ENCODE results near the gene FCER1G. TPM values are rescaled to one million over a fixed set of nuclear protein-coding genes. Genes with fewer than 3 reads are reported as not detected.
"Not testable (repeated sequence)": the region's sequence is repeated elsewhere in the genome, so short reads cannot be mapped to it uniquely, and the experiment has no call there.

The FCER1G gene
- total RNA-seq, 2 donors from 2014 or later: 8.3 to 12.3 TPM

GRCh38 chr1:161222175-161223019, 7.3 kb downstream of the FCER1G start:
- Mint-ChIP-seq H3K4me3 (no peak overlapping the region), H3K27ac (no peak overlapping the region), H3K4me1 (peaks cover 28% of the 10 kb centered on the region), H3K27me3 (no peaks in the 10 kb centered on the region), H3K36me3 (ENCODE audit: low read depth) (peaks cover 2% of the 10 kb centered on the region)
- DNase-seq (no peak), ATAC-seq (no peak)
- no peaks in the 10 kb centered on the region for H3K9me3 ChIP-seq (ENCODE audit: control insufficient read depth, low read length, poor library complexity, severe bottlenecking)

- peaks cover 25% of the 10 kb centered on the region for H3K4me1 Mint-ChIP-seq
- no peak overlapping the region for H3K4me3 Mint-ChIP-seq
These were observed 9.0 kb downstream of the FCER1G start for GRCh38 chr1:161223805-161224694.

GRCh38 chr1:161224695-161225087, 9.6 kb downstream of the FCER1G start:
- ATAC-seq; H3K36me3 Mint-ChIP-seq (ENCODE audit: low read depth); H3K9me3 ChIP-seq (ENCODE audit: control insufficient read depth, low read length, poor library complexity, severe bottlenecking); DNase-seq; H3K4me3 Mint-ChIP-seq; H3K27me3 Mint-ChIP-seq: not testable (repeated sequence)
- H3K27ac Mint-ChIP-seq: peak overlapping the region; percentile 96
- H3K4me1 Mint-ChIP-seq: peaks cover 24% of the 10 kb centered on the region

More at GRCh38 chr1:161223805-161224694, 9.0 kb downstream of the FCER1G start:
- Mint-ChIP-seq H3K36me3 (ENCODE audit: low read depth) (peaks cover 2% of the 10 kb centered on the region), H3K27ac (no peak overlapping the region), H3K27me3 (no peaks in the 10 kb centered on the region)
- ATAC-seq (no peak), DNase-seq (no peak)
- no peaks in the 10 kb centered on the region for H3K9me3 ChIP-seq (ENCODE audit: control insufficient read depth, low read length, poor library complexity, severe bottlenecking)

GRCh38 chr1:161225178-161225533, 10.1 kb downstream of the FCER1G start:
- H3K4me3 Mint-ChIP-seq: no peak overlapping the region
- no peak for DNase-seq
- peak; percentile 0 for ATAC-seq
- no peaks in the 10 kb centered on the region for H3K27me3 Mint-ChIP-seq
- H3K9me3 ChIP-seq (ENCODE audit: control insufficient read depth, low read length, poor library complexity, severe bottlenecking): no peaks in the 10 kb centered on the region
- H3K36me3 Mint-ChIP-seq (ENCODE audit: low read depth): peaks cover 2% of the 10 kb centered on the region
- peaks cover 24% of the 10 kb centered on the region for H3K4me1 Mint-ChIP-seq
- peak overlapping the region; percentile 96 for H3K27ac Mint-ChIP-seq

- ATAC-seq: peak; percentile 97
- H3K9me3 ChIP-seq (ENCODE audit: control insufficient read depth, low read length, poor library complexity, severe bottlenecking): no peaks in the 10 kb centered on the region
- Mint-ChIP-seq H3K36me3 (ENCODE audit: low read depth) (peaks cover 2% of the 10 kb centered on the region), H3K4me1 (peaks cover 24% of the 10 kb centered on the region), H3K27ac (peak within 1 kb of the TSS; percentile 96), H3K27me3 (no peaks in the 10 kb centered on the region), H3K4me3 (peak within 1 kb of the TSS; percentile 100)
- DNase-seq: peak; percentile 69 to 81 (median 76)
These were observed 10.6 kb downstream of the FCER1G start, which contains the start of gene TOMM40L for GRCh38 chr1:161225534-161226319. TOMM40L (plus strand) TSS chr1:161226060; CDS start chr1:161226490, 430 bp downstream.

GRCh38 chr1:161226320-161226711, 11.2 kb downstream of the FCER1G start:
- DNase-seq: no peak
- no peak for ATAC-seq
- H3K36me3 Mint-ChIP-seq (ENCODE audit: low read depth): peaks cover 2% of the 10 kb centered on the region
- peak overlapping the region; percentile 96 for H3K27ac Mint-ChIP-seq
- no peaks in the 10 kb centered on the region for H3K27me3 Mint-ChIP-seq
- peaks cover 24% of the 10 kb centered on the region for H3K4me1 Mint-ChIP-seq
- H3K4me3 Mint-ChIP-seq: peak overlapping the region; percentile 100
- H3K9me3 ChIP-seq (ENCODE audit: control insufficient read depth, low read length, poor library complexity, severe bottlenecking): no peaks in the 10 kb centered on the region

GRCh38 chr1:161226759-161227158, 11.7 kb downstream of the FCER1G start:
- H3K4me1 Mint-ChIP-seq: peaks cover 24% of the 10 kb centered on the region

GRCh38 chr1:161227196-161227871, 12.2 kb downstream of the FCER1G start:
- no peaks in the 10 kb centered on the region for H3K27me3 Mint-ChIP-seq
- peak overlapping the region; percentile 100 for H3K4me3 Mint-ChIP-seq
- H3K4me1 Mint-ChIP-seq: peaks cover 24% of the 10 kb centered on the region
- H3K27ac Mint-ChIP-seq: peak overlapping the region; percentile 86
- H3K36me3 Mint-ChIP-seq (ENCODE audit: low read depth): peaks cover 2% of the 10 kb centered on the region
- no peaks in the 10 kb centered on the region for H3K9me3 ChIP-seq (ENCODE audit: control insufficient read depth, low read length, poor library complexity, severe bottlenecking)
- ATAC-seq (peak; percentile 45), DNase-seq (peak; percentile 74 to 88 (median 79))

More at GRCh38 chr1:161226759-161227158, 11.7 kb downstream of the FCER1G start:
- H3K4me3 Mint-ChIP-seq: peak overlapping the region; percentile 100
- ATAC-seq (no peak), DNase-seq (no peak)
- H3K9me3 ChIP-seq (ENCODE audit: control insufficient read depth, low read length, poor library complexity, severe bottlenecking): no peaks in the 10 kb centered on the region
- peaks cover 2% of the 10 kb centered on the region for H3K36me3 Mint-ChIP-seq (ENCODE audit: low read depth)
- peak overlapping the region; percentile 86 for H3K27ac Mint-ChIP-seq
- no peaks in the 10 kb centered on the region for H3K27me3 Mint-ChIP-seq

GRCh38 chr1:161228032-161228431, 12.9 kb downstream of the FCER1G start:
- no peaks in the 10 kb centered on the region for H3K9me3 ChIP-seq (ENCODE audit: control insufficient read depth, low read length, poor library complexity, severe bottlenecking)
- peaks cover 2% of the 10 kb centered on the region for H3K36me3 Mint-ChIP-seq (ENCODE audit: low read depth)
- DNase-seq (no peak), ATAC-seq (no peak)
- peak overlapping the region; percentile 100 for H3K4me3 Mint-ChIP-seq
- H3K27me3 Mint-ChIP-seq: no peaks in the 10 kb centered on the region
- peak overlapping the region; percentile 86 for H3K27ac Mint-ChIP-seq
- H3K4me1 Mint-ChIP-seq: peaks cover 24% of the 10 kb centered on the region

GRCh38 chr1:161229896-161230295, 14.8 kb downstream of the FCER1G start:
- no peak for ATAC-seq
- peaks cover 24% of the 10 kb centered on the region for H3K4me1 Mint-ChIP-seq
- no peaks in the 10 kb centered on the region for H3K9me3 ChIP-seq (ENCODE audit: control insufficient read depth, low read length, poor library complexity, severe bottlenecking)
- no peak overlapping the region for H3K27ac Mint-ChIP-seq
- no peaks in the 10 kb centered on the region for H3K27me3 Mint-ChIP-seq
- peaks cover 2% of the 10 kb centered on the region for H3K36me3 Mint-ChIP-seq (ENCODE audit: low read depth)
- DNase-seq: no peak
- H3K4me3 Mint-ChIP-seq: no peak overlapping the region

GRCh38 chr1:161230762-161231161, 15.7 kb downstream of the FCER1G start:
- DNase-seq (no peak), ATAC-seq (no peak)
- Mint-ChIP-seq H3K4me1 (peaks cover 19% of the 10 kb centered on the region), H3K4me3 (no peak overlapping the region), H3K27ac (no peak overlapping the region), H3K36me3 (ENCODE audit: low read depth) (peaks cover 2% of the 10 kb centered on the region), H3K27me3 (no peaks in the 10 kb centered on the region)
- H3K9me3 ChIP-seq (ENCODE audit: control insufficient read depth, low read length, poor library complexity, severe bottlenecking): no peaks in the 10 kb centered on the region

- Mint-ChIP-seq H3K4me1 (no peaks in the 10 kb centered on the region), H3K36me3 (ENCODE audit: low read depth) (no peaks in the 10 kb centered on the region), H3K27ac (peak overlapping the region; percentile 16), H3K27me3 (peaks cover 2% of the 10 kb centered on the region), H3K4me3 (no peak overlapping the region)
- DNase-seq (no peak), ATAC-seq (no peak)
- no peaks in the 10 kb centered on the region for H3K9me3 ChIP-seq (ENCODE audit: control insufficient read depth, low read length, poor library complexity, severe bottlenecking)
These were observed 18.0 kb downstream of the FCER1G start for GRCh38 chr1:161233102-161233501.

All from T-helper 17 cell (primary cell).